ENCODE data around the gene IQCH.

DNA sequence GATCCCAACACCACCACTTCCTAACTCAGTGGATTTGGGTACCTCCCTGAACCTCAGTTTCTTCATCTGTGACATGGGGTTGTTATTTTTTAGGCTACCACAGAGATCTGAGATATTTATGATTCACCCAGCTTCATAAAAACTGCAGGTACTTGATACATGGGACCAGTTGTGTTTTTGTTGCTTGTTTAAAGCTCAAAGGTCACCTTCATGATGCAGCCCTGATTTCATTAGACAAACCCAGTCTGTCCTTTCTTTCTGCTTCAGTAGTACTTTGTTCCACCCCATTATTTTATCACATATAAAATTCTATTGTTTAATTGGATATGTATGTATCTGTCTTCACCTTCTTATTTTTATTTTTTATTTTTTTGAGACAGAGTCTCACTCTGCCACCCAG is 208.9 kb downstream of the IQCH start:
- TF ChIP-seq EZH2phosphoT487 (IDR thresholded peaks at IDR 0.05; ENCODE audit: unreplicated experiment) (no peak), STAT1 (IDR thresholded peaks at IDR 0.05; ENCODE audit: unreplicated experiment) (no peak), CREB1 (CRISPR knock-in tag; IDR thresholded peaks at IDR 0.05; ENCODE audit: low read depth) (no peak), JUNB (IDR thresholded peaks at IDR 0.05; ENCODE audit: unreplicated experiment) (no peak), EZH2 (IDR thresholded peaks at IDR 0.05; ENCODE audit: low read depth, unreplicated experiment) (no peak), CTCF (conservative IDR thresholded peaks at IDR 0.05; ENCODE audit: low read depth in 2 of 2) (no peak), NANOG (IDR thresholded peaks at IDR 0.05; ENCODE audit: borderline replicate concordance) (no peak), REST (IDR thresholded peaks at IDR 0.05; ENCODE audit: unreplicated experiment) (no peak), ETS1 (IDR thresholded peaks at IDR 0.05) (no peak)
